SK-N-SH treated with all-trans-retinoic acid at 6 μM for 48 hours (cell line): ENCODE data around the gene ZNF143.

ENCODE experiments used
- BACH2 ChIP-seq: fragments of 250-450 bp; sonication (Bioruptor Pico); IDR thresholded peaks from 2 replicates; pipeline ENCODE4 v1.9.0; 2021; ENCODE audit warnings: mild to moderate bottlenecking, borderline replicate concordance
- ZFP30 ChIP-seq: fragments of 450-650 bp; formaldehyde crosslinking; IDR thresholded peaks from 2 replicates; pipeline ENCODE4 v1.5.0; 2022; ENCODE audit warnings: mild to moderate bottlenecking, moderate library complexity
- ZNF565 ChIP-seq: fragments of 450-650 bp; formaldehyde crosslinking; conservative IDR thresholded peaks from 2 replicates; pipeline ENCODE4 v1.5.0; 2020; ENCODE audit warnings: low read depth, mild to moderate bottlenecking, moderate library complexity
- TF ChIP-seq, protein P1 (sequence below): fragments of 250-450 bp; sonication (Bioruptor Pico); IDR thresholded peaks from 2 replicates; pipeline ENCODE4 v1.5.1; 2021; ENCODE audit warnings: mild to moderate bottlenecking, moderate library complexity
- TF ChIP-seq, protein P2 (sequence below): fragments of 250-450 bp; sonication (Bioruptor Pico); IDR thresholded peaks from 2 replicates; pipeline ENCODE4 v1.5.1; 2020; ENCODE audit warnings: low read depth, mild to moderate bottlenecking, moderate library complexity
- TF ChIP-seq, protein P3 (sequence below): fragments of 250-450 bp; sonication (Bioruptor Pico); IDR thresholded peaks from 2 replicates; pipeline ENCODE4 v1.8.0; 2021; ENCODE audit warnings: low read depth, mild to moderate bottlenecking, moderate library complexity, borderline replicate concordance
- TF ChIP-seq, protein P4 (sequence below): fragments of 250-450 bp; sonication (Bioruptor Pico); IDR thresholded peaks from 2 replicates; pipeline ENCODE4 v1.5.0; 2020; ENCODE audit warnings: mild to moderate bottlenecking, moderate library complexity

DNA sequence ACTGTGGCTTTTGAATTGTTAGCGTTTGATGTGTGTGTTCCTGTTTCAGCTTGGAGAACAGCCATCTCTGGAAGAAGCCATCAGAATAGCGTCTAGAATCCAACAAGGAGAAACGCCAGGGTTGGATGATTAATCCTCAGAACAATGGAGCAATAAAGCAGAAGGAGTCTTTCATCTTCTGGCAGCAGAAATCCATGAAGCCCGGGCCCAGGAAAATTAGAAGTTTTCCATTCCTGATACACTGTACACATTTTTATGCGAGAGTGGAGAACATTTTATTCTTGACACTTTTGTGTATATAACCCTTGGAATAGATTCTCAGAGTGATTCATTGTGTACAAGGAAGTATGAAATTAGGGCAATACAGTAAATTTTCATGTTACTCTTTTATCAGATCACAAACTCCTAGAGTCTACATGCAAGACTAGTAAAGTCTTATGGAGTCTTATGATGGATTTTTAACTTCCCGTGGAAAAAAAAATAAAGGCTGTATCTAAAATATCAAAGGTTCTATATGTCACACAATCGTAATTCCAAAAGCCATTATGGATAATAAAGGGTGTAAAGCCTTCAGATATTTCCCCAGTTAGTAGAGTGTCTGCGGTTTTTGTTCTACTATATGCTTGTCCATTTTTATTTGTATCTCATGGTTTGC lies 66.8 kb downstream of the ZNF143 start:
- TF ChIP-seq, protein P1, sequence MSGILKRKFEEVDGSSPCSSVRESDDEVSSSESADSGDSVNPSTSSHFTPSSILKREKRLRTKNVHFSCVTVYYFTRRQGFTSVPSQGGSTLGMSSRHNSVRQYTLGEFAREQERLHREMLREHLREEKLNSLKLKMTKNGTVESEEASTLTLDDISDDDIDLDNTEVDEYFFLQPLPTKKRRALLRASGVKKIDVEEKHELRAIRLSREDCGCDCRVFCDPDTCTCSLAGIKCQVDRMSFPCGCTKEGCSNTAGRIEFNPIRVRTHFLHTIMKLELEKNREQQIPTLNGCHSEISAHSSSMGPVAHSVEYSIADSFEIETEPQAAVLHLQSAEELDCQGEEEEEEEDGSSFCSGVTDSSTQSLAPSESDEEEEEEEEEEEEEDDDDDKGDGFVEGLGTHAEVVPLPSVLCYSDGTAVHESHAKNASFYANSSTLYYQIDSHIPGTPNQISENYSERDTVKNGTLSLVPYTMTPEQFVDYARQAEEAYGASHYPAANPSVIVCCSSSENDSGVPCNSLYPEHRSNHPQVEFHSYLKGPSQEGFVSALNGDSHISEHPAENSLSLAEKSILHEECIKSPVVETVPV = no peak
- TF ChIP-seq, protein P2, sequence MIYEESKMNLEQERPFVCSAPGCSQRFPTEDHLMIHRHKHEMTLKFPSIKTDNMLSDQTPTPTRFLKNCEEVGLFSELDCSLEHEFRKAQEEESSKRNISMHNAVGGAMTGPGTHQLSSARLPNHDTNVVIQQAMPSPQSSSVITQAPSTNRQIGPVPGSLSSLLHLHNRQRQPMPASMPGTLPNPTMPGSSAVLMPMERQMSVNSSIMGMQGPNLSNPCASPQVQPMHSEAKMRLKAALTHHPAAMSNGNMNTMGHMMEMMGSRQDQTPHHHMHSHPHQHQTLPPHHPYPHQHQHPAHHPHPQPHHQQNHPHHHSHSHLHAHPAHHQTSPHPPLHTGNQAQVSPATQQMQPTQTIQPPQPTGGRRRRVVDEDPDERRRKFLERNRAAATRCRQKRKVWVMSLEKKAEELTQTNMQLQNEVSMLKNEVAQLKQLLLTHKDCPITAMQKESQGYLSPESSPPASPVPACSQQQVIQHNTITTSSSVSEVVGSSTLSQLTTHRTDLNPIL (CRISPR knock-in tag) = no peak
- TF ChIP-seq, protein P3, sequence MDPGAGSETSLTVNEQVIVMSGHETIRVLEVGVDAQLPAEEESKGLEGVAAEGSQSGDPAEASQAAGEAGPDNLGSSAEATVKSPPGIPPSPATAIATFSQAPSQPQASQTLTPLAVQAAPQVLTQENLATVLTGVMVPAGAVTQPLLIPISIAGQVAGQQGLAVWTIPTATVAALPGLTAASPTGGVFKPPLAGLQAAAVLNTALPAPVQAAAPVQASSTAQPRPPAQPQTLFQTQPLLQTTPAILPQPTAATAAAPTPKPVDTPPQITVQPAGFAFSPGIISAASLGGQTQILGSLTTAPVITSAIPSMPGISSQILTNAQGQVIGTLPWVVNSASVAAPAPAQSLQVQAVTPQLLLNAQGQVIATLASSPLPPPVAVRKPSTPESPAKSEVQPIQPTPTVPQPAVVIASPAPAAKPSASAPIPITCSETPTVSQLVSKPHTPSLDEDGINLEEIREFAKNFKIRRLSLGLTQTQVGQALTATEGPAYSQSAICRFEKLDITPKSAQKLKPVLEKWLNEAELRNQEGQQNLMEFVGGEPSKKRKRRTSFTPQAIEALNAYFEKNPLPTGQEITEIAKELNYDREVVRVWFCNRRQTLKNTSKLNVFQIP (CRISPR knock-in tag) = no peak
- no peak for TF ChIP-seq BACH2 (CRISPR knock-in tag)
- no peak for TF ChIP-seq ZFP30 (CRISPR knock-in tag)
- TF ChIP-seq, protein P4, sequence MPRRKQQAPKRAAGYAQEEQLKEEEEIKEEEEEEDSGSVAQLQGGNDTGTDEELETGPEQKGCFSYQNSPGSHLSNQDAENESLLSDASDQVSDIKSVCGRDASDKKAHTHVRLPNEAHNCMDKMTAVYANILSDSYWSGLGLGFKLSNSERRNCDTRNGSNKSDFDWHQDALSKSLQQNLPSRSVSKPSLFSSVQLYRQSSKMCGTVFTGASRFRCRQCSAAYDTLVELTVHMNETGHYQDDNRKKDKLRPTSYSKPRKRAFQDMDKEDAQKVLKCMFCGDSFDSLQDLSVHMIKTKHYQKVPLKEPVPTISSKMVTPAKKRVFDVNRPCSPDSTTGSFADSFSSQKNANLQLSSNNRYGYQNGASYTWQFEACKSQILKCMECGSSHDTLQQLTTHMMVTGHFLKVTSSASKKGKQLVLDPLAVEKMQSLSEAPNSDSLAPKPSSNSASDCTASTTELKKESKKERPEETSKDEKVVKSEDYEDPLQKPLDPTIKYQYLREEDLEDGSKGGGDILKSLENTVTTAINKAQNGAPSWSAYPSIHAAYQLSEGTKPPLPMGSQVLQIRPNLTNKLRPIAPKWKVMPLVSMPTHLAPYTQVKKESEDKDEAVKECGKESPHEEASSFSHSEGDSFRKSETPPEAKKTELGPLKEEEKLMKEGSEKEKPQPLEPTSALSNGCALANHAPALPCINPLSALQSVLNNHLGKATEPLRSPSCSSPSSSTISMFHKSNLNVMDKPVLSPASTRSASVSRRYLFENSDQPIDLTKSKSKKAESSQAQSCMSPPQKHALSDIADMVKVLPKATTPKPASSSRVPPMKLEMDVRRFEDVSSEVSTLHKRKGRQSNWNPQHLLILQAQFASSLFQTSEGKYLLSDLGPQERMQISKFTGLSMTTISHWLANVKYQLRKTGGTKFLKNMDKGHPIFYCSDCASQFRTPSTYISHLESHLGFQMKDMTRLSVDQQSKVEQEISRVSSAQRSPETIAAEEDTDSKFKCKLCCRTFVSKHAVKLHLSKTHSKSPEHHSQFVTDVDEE (CRISPR knock-in tag) = no peak
- TF ChIP-seq ZNF565 (CRISPR knock-in tag) = no peak
